Mononuclear cell (primary cell): ENCODE data around the gene NSG1. TPM values are rescaled to one million over a fixed set of nuclear protein-coding genes. Genes with fewer than 3 reads are reported as not detected.

ENCODE experiments used
- H3K27me3 ChIP-seq: 2 replicates; pipeline ENCODE4 v1.6.0; 2011; ENCODE audit warnings: low read length, control low read depth; ENCODE audit not compliant: insufficient read depth
- H3K4me1 ChIP-seq: 2 replicates; pipeline ENCODE4 v1.5.1; 2011; ENCODE audit warnings: mild to moderate bottlenecking, low read length, control low read depth; ENCODE audit not compliant: insufficient read depth
- H3K4me3 ChIP-seq: 2 replicates; pipeline ENCODE4 v1.5.1; 2011; ENCODE audit warnings: mild to moderate bottlenecking, low read length, moderate library complexity
- H3K9me3 ChIP-seq: 2 replicates; pipeline ENCODE4 v1.5.1; 2011; ENCODE audit warnings: low read depth, mild to moderate bottlenecking, control low read depth, low read length
- total RNA-seq: library from RNA; depleted of rRNA; stranded (reverse); fragments of >200 nt; gene quantifications from one replicate; pipeline ENCODE4 v1.2.3, GENCODE V29; 2012

NSG1 gene
- total RNA-seq, 1 donor: 3.7 TPM

- H3K27me3 ChIP-seq: peaks cover 25% of the 10 kb centered on the region
- H3K9me3 ChIP-seq: no peaks in the 10 kb centered on the region
- H3K4me3 ChIP-seq: no peak overlapping the region
- H3K4me1 ChIP-seq: no peaks in the 10 kb centered on the region
Observed at GRCh38 chr4:4387531-4388310, 819 bp downstream of the NSG1 start.

GRCh38 chr4:4388311-4388790 lies 1.4 kb downstream of the NSG1 start:
- Histone ChIP-seq H3K4me1 (no peaks in the 10 kb centered on the region), H3K4me3 (no peak overlapping the region), H3K27me3 (peaks cover 25% of the 10 kb centered on the region), H3K9me3 (no peaks in the 10 kb centered on the region)

GRCh38 chr4:4388836-4389575 lies 2.1 kb downstream of the NSG1 start:
- peaks cover 21% of the 10 kb centered on the region for H3K27me3 ChIP-seq
- no peaks in the 10 kb centered on the region for H3K9me3 ChIP-seq
- no peak overlapping the region for H3K4me3 ChIP-seq
- H3K4me1 ChIP-seq: no peaks in the 10 kb centered on the region

- H3K4me1 ChIP-seq: no peaks in the 10 kb centered on the region
- H3K4me3 ChIP-seq: no peak overlapping the region
- peaks cover 17% of the 10 kb centered on the region for H3K27me3 ChIP-seq
- H3K9me3 ChIP-seq: no peaks in the 10 kb centered on the region
Observed at GRCh38 chr4:4390046-4390445, 3.1 kb downstream of the NSG1 start.

GRCh38 chr4:4390515-4391240 lies 3.8 kb downstream of the NSG1 start:
- H3K27me3 ChIP-seq: peaks cover 13% of the 10 kb centered on the region
- H3K4me3 ChIP-seq: no peak overlapping the region
- H3K4me1 ChIP-seq: no peaks in the 10 kb centered on the region
- no peaks in the 10 kb centered on the region for H3K9me3 ChIP-seq

- H3K27me3 ChIP-seq: peaks cover 6% of the 10 kb centered on the region
Observed at GRCh38 chr4:4391866-4392265, 5.0 kb downstream of the NSG1 start.

GRCh38 chr4:4392501-4393183 lies 5.7 kb downstream of the NSG1 start:
- Histone ChIP-seq H3K4me3 (no peak overlapping the region), H3K9me3 (no peaks in the 10 kb centered on the region)

More at GRCh38 chr4:4391866-4392265, 5.0 kb downstream of the NSG1 start:
- Histone ChIP-seq H3K4me3 (no peak overlapping the region), H3K9me3 (no peaks in the 10 kb centered on the region), H3K4me1 (no peaks in the 10 kb centered on the region)

GRCh38 chr4:4394644-4395043 lies 7.7 kb downstream of the NSG1 start:
- H3K9me3 ChIP-seq: no peaks in the 10 kb centered on the region
- no peaks in the 10 kb centered on the region for H3K27me3 ChIP-seq
- no peaks in the 10 kb centered on the region for H3K4me1 ChIP-seq
- no peak overlapping the region for H3K4me3 ChIP-seq

More at GRCh38 chr4:4392501-4393183, 5.7 kb downstream of the NSG1 start:
- H3K4me1 ChIP-seq: no peaks in the 10 kb centered on the region
- H3K27me3 ChIP-seq: peaks cover 6% of the 10 kb centered on the region

- Histone ChIP-seq H3K27me3 (no peaks in the 10 kb centered on the region), H3K4me3 (no peak overlapping the region), H3K4me1 (no peaks in the 10 kb centered on the region), H3K9me3 (no peaks in the 10 kb centered on the region)
Observed at GRCh38 chr4:4395371-4395770, 8.5 kb downstream of the NSG1 start.

- Histone ChIP-seq H3K4me3 (no peak overlapping the region), H3K4me1 (no peaks in the 10 kb centered on the region), H3K9me3 (no peaks in the 10 kb centered on the region), H3K27me3 (no peaks in the 10 kb centered on the region)
Observed at GRCh38 chr4:4395849-4396627, 9.1 kb downstream of the NSG1 start.

- Histone ChIP-seq H3K27me3 (no peaks in the 10 kb centered on the region), H3K4me1 (no peaks in the 10 kb centered on the region), H3K9me3 (no peaks in the 10 kb centered on the region), H3K4me3 (no peak overlapping the region)
Observed at GRCh38 chr4:4396628-4397440, 9.9 kb downstream of the NSG1 start.

- Histone ChIP-seq H3K4me1 (no peaks in the 10 kb centered on the region), H3K4me3 (no peak overlapping the region), H3K9me3 (no peaks in the 10 kb centered on the region), H3K27me3 (no peaks in the 10 kb centered on the region)
Observed at GRCh38 chr4:4397441-4397819, 10.5 kb downstream of the NSG1 start.

GRCh38 chr4:4398430-4398829 lies 11.5 kb downstream of the NSG1 start:
- Histone ChIP-seq H3K4me3 (no peak overlapping the region), H3K4me1 (no peaks in the 10 kb centered on the region), H3K27me3 (no peaks in the 10 kb centered on the region), H3K9me3 (no peaks in the 10 kb centered on the region)
